ENCODE data around the gene SH3PXD2B. TPM values are rescaled to one million over a fixed set of nuclear protein-coding genes. Genes with fewer than 3 reads are reported as not detected.
A peak's percentile ranks its signal among the peaks of the same experiment; 100 is the strongest.

Gene SH3PXD2B
- total and polyA plus RNA-seq, 10 of the 15 experiments (the other 5 are each of a cell fraction or from before 2014, with no cell fraction given) = 0.05 to 1.6 (median 0.57) TPM

DNA sequence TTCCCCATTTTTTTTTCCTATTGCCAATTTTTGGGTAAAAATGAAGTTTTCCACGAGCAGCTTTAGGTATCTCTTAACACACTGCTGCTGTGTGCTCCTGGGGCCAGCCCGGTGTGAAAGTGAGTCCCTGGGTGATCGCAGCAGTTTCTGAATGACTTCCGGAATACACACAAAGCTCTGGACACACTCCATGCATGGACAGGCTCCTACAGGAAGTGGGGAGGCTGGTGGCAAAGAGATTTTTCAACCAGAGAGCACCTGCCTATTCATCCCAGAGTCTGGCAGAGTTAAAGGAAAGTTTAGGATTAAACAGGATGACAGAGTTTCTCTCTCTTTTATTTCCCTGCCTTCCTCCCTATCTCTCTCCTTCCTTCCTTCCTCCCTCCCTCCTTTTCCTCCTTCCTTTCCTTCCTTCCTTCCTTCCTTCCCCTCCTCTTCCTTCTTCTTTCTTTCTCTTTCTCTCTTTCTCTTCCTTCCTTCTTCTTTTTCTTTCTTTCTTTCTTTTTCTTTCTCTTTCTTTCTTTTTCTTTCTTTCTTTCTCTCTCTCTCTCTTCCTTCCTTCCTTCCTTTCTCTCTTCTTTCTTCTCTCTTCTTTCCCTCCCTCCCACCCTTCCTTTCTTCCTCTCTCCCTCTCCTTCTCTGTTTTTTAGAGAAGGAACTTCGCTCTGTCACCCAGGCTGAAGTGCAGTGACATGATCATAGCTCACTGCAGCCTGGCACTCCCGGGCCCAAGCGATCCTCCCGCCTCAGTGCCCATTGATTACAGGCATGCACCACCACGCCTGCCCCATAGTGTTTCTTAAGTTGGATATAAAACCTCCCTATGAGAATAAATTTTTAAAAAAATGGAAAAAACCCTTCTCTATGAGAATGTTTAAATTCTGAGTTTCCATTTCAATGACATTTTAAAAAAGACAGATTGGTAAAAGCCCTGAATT is 132.0 kb downstream of the SH3PXD2B start (continued):
- TF ChIP-seq, protein P1, sequence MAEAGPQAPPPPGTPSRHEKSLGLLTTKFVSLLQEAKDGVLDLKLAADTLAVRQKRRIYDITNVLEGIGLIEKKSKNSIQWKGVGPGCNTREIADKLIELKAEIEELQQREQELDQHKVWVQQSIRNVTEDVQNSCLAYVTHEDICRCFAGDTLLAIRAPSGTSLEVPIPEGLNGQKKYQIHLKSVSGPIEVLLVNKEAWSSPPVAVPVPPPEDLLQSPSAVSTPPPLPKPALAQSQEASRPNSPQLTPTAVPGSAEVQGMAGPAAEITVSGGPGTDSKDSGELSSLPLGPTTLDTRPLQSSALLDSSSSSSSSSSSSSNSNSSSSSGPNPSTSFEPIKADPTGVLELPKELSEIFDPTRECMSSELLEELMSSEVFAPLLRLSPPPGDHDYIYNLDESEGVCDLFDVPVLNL (IDR thresholded peaks at IDR 0.05; ENCODE audit: low read depth, low read length) = no peak
- TF ChIP-seq RAD51 (IDR thresholded peaks at IDR 0.05) (no peak), CBX5 (IDR thresholded peaks at IDR 0.05; ENCODE audit: low read depth) (no peak), EGR1 (IDR thresholded peaks at IDR 0.05; ENCODE audit: borderline replicate concordance in 1 of 2, low read depth in 2 of 2, low read length in 2 of 2) (peak in 1 of 2 experiments; percentile 28; a peak in 1 of 3 replicates), IKZF2 (IDR thresholded peaks at IDR 0.05) (peak; percentile 83 to 89), FOS (IDR thresholded peaks at IDR 0.05; ENCODE audit: borderline replicate concordance, extremely low read depth, insufficient read length) (no peak), RUNX3 (IDR thresholded peaks at IDR 0.05; ENCODE audit: low read length) (peak; percentile 68), CREB1 (IDR thresholded peaks at IDR 0.05; ENCODE audit: low read depth) (0 out of 2 replicates have a peak, but pooled peaks have one; percentile 37), GABPA (IDR thresholded peaks at IDR 0.05; ENCODE audit: low read depth) (peak; percentile 58; the same call in 1 of the 2 replicates), SREBF2 (IDR thresholded peaks at IDR 0.05; ENCODE audit: low read length) (no peak), STAT1 (conservative IDR thresholded peaks at IDR 0.05) (no peak), TCF12 (IDR thresholded peaks at IDR 0.05; ENCODE audit: low read depth, low read length) (peak; percentile 56)
- TF ChIP-seq, protein P2, sequence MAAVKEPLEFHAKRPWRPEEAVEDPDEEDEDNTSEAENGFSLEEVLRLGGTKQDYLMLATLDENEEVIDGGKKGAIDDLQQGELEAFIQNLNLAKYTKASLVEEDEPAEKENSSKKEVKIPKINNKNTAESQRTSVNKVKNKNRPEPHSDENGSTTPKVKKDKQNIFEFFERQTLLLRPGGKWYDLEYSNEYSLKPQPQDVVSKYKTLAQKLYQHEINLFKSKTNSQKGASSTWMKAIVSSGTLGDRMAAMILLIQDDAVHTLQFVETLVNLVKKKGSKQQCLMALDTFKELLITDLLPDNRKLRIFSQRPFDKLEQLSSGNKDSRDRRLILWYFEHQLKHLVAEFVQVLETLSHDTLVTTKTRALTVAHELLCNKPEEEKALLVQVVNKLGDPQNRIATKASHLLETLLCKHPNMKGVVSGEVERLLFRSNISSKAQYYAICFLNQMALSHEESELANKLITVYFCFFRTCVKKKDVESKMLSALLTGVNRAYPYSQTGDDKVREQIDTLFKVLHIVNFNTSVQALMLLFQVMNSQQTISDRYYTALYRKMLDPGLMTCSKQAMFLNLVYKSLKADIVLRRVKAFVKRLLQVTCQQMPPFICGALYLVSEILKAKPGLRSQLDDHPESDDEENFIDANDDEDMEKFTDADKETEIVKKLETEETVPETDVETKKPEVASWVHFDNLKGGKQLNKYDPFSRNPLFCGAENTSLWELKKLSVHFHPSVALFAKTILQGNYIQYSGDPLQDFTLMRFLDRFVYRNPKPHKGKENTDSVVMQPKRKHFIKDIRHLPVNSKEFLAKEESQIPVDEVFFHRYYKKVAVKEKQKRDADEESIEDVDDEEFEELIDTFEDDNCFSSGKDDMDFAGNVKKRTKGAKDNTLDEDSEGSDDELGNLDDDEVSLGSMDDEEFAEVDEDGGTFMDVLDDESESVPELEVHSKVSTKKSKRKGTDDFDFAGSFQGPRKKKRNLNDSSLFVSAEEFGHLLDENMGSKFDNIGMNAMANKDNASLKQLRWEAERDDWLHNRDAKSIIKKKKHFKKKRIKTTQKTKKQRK (IDR thresholded peaks at IDR 0.05; ENCODE audit: low read depth, low read length) = no peak
- TF ChIP-seq, protein P3, sequence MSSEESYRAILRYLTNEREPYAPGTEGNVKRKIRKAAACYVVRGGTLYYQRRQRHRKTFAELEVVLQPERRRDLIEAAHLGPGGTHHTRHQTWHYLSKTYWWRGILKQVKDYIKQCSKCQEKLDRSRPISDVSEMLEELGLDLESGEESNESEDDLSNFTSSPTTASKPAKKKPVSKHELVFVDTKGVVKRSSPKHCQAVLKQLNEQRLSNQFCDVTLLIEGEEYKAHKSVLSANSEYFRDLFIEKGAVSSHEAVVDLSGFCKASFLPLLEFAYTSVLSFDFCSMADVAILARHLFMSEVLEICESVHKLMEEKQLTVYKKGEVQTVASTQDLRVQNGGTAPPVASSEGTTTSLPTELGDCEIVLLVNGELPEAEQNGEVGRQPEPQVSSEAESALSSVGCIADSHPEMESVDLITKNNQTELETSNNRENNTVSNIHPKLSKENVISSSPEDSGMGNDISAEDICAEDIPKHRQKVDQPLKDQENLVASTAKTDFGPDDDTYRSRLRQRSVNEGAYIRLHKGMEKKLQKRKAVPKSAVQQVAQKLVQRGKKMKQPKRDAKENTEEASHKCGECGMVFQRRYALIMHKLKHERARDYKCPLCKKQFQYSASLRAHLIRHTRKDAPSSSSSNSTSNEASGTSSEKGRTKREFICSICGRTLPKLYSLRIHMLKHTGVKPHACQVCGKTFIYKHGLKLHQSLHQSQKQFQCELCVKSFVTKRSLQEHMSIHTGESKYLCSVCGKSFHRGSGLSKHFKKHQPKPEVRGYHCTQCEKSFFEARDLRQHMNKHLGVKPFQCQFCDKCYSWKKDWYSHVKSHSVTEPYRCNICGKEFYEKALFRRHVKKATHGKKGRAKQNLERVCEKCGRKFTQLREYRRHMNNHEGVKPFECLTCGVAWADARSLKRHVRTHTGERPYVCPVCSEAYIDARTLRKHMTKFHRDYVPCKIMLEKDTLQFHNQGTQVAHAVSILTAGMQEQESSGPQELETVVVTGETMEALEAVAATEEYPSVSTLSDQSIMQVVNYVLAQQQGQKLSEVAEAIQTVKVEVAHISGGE (CRISPR knock-in tag; IDR thresholded peaks at IDR 0.05) = no peak
- TF ChIP-seq, protein P4, sequence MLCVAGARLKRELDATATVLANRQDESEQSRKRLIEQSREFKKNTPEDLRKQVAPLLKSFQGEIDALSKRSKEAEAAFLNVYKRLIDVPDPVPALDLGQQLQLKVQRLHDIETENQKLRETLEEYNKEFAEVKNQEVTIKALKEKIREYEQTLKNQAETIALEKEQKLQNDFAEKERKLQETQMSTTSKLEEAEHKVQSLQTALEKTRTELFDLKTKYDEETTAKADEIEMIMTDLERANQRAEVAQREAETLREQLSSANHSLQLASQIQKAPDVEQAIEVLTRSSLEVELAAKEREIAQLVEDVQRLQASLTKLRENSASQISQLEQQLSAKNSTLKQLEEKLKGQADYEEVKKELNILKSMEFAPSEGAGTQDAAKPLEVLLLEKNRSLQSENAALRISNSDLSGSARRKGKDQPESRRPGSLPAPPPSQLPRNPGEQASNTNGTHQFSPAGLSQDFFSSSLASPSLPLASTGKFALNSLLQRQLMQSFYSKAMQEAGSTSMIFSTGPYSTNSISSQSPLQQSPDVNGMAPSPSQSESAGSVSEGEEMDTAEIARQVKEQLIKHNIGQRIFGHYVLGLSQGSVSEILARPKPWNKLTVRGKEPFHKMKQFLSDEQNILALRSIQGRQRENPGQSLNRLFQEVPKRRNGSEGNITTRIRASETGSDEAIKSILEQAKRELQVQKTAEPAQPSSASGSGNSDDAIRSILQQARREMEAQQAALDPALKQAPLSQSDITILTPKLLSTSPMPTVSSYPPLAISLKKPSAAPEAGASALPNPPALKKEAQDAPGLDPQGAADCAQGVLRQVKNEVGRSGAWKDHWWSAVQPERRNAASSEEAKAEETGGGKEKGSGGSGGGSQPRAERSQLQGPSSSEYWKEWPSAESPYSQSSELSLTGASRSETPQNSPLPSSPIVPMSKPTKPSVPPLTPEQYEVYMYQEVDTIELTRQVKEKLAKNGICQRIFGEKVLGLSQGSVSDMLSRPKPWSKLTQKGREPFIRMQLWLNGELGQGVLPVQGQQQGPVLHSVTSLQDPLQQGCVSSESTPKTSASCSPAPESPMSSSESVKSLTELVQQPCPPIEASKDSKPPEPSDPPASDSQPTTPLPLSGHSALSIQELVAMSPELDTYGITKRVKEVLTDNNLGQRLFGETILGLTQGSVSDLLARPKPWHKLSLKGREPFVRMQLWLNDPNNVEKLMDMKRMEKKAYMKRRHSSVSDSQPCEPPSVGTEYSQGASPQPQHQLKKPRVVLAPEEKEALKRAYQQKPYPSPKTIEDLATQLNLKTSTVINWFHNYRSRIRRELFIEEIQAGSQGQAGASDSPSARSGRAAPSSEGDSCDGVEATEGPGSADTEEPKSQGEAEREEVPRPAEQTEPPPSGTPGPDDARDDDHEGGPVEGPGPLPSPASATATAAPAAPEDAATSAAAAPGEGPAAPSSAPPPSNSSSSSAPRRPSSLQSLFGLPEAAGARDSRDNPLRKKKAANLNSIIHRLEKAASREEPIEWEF (IDR thresholded peaks at IDR 0.05; ENCODE audit: insufficient replicate concordance, low read depth, low read length) = peak; percentile 81

Data from GM12878 (cell line).